WERI-Rb-1 (cell line): Measurements from ENCODE around the gene SMIM15.

Experiments
- DNase-seq: peaks from one replicate; pipeline ENCODE4 v3.0.0-alpha.2; 2020
- H3K27ac ChIP-seq: fragments of 250-450 bp; sonication (Bioruptor Pico); 2 replicates; pipeline ENCODE4 v1.5.1; 2020; ENCODE audit warnings: mild to moderate bottlenecking, moderate library complexity
- H3K27me3 ChIP-seq: fragments of 250-450 bp; sonication (Bioruptor Pico); 2 replicates; pipeline ENCODE4 v1.5.1; 2021; ENCODE audit warnings: mild to moderate bottlenecking, low read depth, moderate library complexity; ENCODE audit not compliant: insufficient read depth, severe bottlenecking
- H3K36me3 ChIP-seq: fragments of 250-450 bp; sonication (Bioruptor Pico); 2 replicates; pipeline ENCODE4 v1.5.1; 2020; ENCODE audit warnings: mild to moderate bottlenecking, moderate library complexity
- H3K4me3 ChIP-seq: 2 replicates; pipeline ENCODE4 v1.5.1; 2011; ENCODE audit warnings: low read depth, mild to moderate bottlenecking, control low read depth, low read length
- H3K9me3 ChIP-seq: fragments of 250-450 bp; sonication (Bioruptor Pico); 2 replicates; pipeline ENCODE4 v1.5.1; 2021; ENCODE audit warnings: mild to moderate bottlenecking, moderate library complexity; ENCODE audit not compliant: severe bottlenecking
- CTCF ChIP-seq: IDR thresholded peaks from 2 replicates; pipeline ENCODE4 v1.5.1; 2011; ENCODE audit warnings: low read depth, mild to moderate bottlenecking, control low read depth, inconsistent platforms, low read length

SMIM15 gene

GRCh38 chr5:61180886-61181285, 18.6 kb upstream of the SMIM15 start:
- H3K27me3 ChIP-seq, result no peaks in the 10 kb centered on the region
- no peaks in the 10 kb centered on the region for H3K36me3 ChIP-seq
- no peak for DNase-seq
- H3K9me3 ChIP-seq, result no peaks in the 10 kb centered on the region
- TF ChIP-seq CTCF, result no peak
- no peak overlapping the region for H3K27ac ChIP-seq
- no peak overlapping the region for H3K4me3 ChIP-seq

GRCh38 chr5:61178702-61179101, 16.4 kb upstream of the SMIM15 start:
- Histone ChIP-seq H3K36me3 (no peaks in the 10 kb centered on the region), H3K4me3 (no peak overlapping the region), H3K27me3 (no peaks in the 10 kb centered on the region), H3K9me3 (no peaks in the 10 kb centered on the region), H3K27ac (no peak overlapping the region)
- DNase-seq, result no peak
- no peak for TF ChIP-seq CTCF

- DNase-seq, result no peak
- Histone ChIP-seq H3K36me3 (no peaks in the 10 kb centered on the region), H3K27me3 (no peaks in the 10 kb centered on the region), H3K4me3 (no peak overlapping the region), H3K9me3 (no peaks in the 10 kb centered on the region), H3K27ac (no peak overlapping the region)
- TF ChIP-seq CTCF, result no peak
These were observed 15.4 kb upstream of the SMIM15 start for GRCh38 chr5:61177716-61178115.

- no peak overlapping the region for H3K4me3 ChIP-seq
- no peak for DNase-seq
- H3K9me3 ChIP-seq, result no peaks in the 10 kb centered on the region
- H3K27me3 ChIP-seq, result no peaks in the 10 kb centered on the region
- no peak for TF ChIP-seq CTCF
- no peak overlapping the region for H3K27ac ChIP-seq
- H3K36me3 ChIP-seq, result no peaks in the 10 kb centered on the region
These were observed 14.8 kb upstream of the SMIM15 start for GRCh38 chr5:61177070-61177469.

GRCh38 chr5:61176631-61177030, 14.4 kb upstream of the SMIM15 start:
- no peak for TF ChIP-seq CTCF
- no peaks in the 10 kb centered on the region for H3K27me3 ChIP-seq
- no peak overlapping the region for H3K27ac ChIP-seq
- H3K36me3 ChIP-seq, result no peaks in the 10 kb centered on the region
- no peak for DNase-seq
- no peak overlapping the region for H3K4me3 ChIP-seq
- H3K9me3 ChIP-seq, result no peaks in the 10 kb centered on the region

- no peak for TF ChIP-seq CTCF
- DNase-seq, result no peak
- no peaks in the 10 kb centered on the region for H3K36me3 ChIP-seq
These were observed 9.2 kb upstream of the SMIM15 start for GRCh38 chr5:61171479-61171878.

More at GRCh38 chr5:61171479-61171878, 9.2 kb upstream of the SMIM15 start:
- H3K4me3 ChIP-seq, result no peak overlapping the region
- H3K9me3 ChIP-seq, result no peaks in the 10 kb centered on the region
- no peaks in the 10 kb centered on the region for H3K27me3 ChIP-seq
- H3K27ac ChIP-seq, result no peak overlapping the region
